Measurements from ENCODE around the gene IL17RE. TPM values are rescaled to one million over a fixed set of nuclear protein-coding genes. Genes with fewer than 3 reads are reported as not detected.

The IL17RE gene
- total and polyA plus RNA-seq, 9 of the 15 experiments (the other 6 are each of a cell fraction or from before 2014, with no cell fraction given): 0.32 to 1.9 (median 0.51) TPM; not detected in 4

DNA sequence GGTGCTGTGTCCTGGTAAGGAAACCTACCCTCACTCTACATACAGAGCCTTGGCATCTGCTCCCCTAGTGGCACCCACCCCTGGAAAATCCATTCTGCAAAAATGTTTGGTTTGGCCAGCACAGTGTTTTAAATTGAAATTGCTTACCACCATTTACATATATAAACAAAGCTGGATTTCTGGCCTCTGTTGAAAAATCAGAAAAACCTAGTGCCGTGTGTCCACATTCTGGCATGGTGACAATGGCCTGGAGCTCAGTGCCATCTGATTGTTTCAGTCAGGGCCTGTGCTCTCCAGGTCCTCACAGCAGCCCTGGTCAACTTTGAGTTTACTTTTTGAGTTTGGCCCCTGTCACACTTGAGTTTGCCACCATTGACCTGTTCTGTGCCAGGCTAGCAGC lies 11.4 kb downstream of the IL17RE start:
- WGBS (ENCODE audit: insufficient coverage, low coverage, missing lambda C conversion rate): 57% methylated on average over 1 of the region's 1 CpG
- ChIA-PET CTCF (ENCODE audit: low intra/inter-chr PET ratio) (no interaction called here), POLR2A (interaction anchor here (1.0 to 3.6 kb wide), 7 partner anchors 8 to 63 kb away, joined by 3 to 28 read pairs (median 5); partner anchors contain the start of genes CRELD1 and IL17RE)
- in situ Hi-C loops (cut with MboI): no loop called here
- Histone ChIP-seq H3K4me2 (ENCODE audit: insufficient read depth, low read length) (no peak overlapping the region), H3K4me3 (no peak overlapping the region), H3K27ac (ENCODE audit: extremely low read depth, low read depth, low read length) (no peak overlapping the region), H2AFZ (ENCODE audit: low read depth, low read length) (peak overlapping the region; percentile 7; the same call in 1 of the 2 replicates), H3K79me2 (ENCODE audit: control insufficient read depth, insufficient read depth, low read length) (no peaks in the 10 kb centered on the region), H3K36me3 (ENCODE audit: control insufficient read depth, insufficient read depth, low read length) (no peaks in the 10 kb centered on the region), H4K20me1 (replicated peaks; ENCODE audit: control insufficient read depth, insufficient read depth, low read length) (no peaks in the 10 kb centered on the region), H3K9ac (ENCODE audit: insufficient read depth in 1 of 2, low read depth in 2 of 2, low read length in 2 of 2) (peak overlapping the region in 1 of 2 experiments; percentile 41; a peak in 1 of 4 replicates), H3K4me1 (replicated peaks in 1 of 2; ENCODE audit: control insufficient read depth in 2 of 2, insufficient read depth in 2 of 2, low read length in 2 of 2) (peaks cover 30 to 49% of the 10 kb centered on the region in 2 experiments), H3K27me3 (ENCODE audit: control insufficient read depth in 2 of 2, insufficient read depth in 2 of 2, low read length in 2 of 2) (no peaks in the 10 kb centered on the region), H3K9me1 (ENCODE audit: control insufficient read depth, insufficient read depth, low read length) (peaks cover 3% of the 10 kb centered on the region), H3K9me3 (replicated peaks; ENCODE audit: control insufficient read depth, insufficient read depth, low read depth, low read length) (no peaks in the 10 kb centered on the region)
- ATAC-seq (no peak), FAIRE-seq (no peak), DNase-seq (ENCODE audit: extremely low read depth in 1 of 4, low spot score in 3 of 4) (no peak)
- intact Hi-C loops (cut with micrococcal nuclease): no loop called here
- no TSS peak for BruUV-seq (replicated peaks)
- TF ChIP-seq ARID1B (IDR thresholded peaks at IDR 0.05) (no peak), ZNF408 (CRISPR knock-in tag; IDR thresholded peaks at IDR 0.05; ENCODE audit: low read depth) (no peak), DMBX1 (CRISPR knock-in tag; IDR thresholded peaks at IDR 0.05; ENCODE audit: borderline replicate concordance) (no peak), PML (IDR thresholded peaks at IDR 0.05; ENCODE audit: low read length) (no peak), STAT5A (IDR thresholded peaks at IDR 0.05; ENCODE audit: borderline replicate concordance, low read length) (no peak), KLF16 (IDR thresholded peaks at IDR 0.05) (no peak), KAT2B (IDR thresholded peaks at IDR 0.05; ENCODE audit: low read depth, low read length) (no peak)
- TF ChIP-seq, protein P1, sequence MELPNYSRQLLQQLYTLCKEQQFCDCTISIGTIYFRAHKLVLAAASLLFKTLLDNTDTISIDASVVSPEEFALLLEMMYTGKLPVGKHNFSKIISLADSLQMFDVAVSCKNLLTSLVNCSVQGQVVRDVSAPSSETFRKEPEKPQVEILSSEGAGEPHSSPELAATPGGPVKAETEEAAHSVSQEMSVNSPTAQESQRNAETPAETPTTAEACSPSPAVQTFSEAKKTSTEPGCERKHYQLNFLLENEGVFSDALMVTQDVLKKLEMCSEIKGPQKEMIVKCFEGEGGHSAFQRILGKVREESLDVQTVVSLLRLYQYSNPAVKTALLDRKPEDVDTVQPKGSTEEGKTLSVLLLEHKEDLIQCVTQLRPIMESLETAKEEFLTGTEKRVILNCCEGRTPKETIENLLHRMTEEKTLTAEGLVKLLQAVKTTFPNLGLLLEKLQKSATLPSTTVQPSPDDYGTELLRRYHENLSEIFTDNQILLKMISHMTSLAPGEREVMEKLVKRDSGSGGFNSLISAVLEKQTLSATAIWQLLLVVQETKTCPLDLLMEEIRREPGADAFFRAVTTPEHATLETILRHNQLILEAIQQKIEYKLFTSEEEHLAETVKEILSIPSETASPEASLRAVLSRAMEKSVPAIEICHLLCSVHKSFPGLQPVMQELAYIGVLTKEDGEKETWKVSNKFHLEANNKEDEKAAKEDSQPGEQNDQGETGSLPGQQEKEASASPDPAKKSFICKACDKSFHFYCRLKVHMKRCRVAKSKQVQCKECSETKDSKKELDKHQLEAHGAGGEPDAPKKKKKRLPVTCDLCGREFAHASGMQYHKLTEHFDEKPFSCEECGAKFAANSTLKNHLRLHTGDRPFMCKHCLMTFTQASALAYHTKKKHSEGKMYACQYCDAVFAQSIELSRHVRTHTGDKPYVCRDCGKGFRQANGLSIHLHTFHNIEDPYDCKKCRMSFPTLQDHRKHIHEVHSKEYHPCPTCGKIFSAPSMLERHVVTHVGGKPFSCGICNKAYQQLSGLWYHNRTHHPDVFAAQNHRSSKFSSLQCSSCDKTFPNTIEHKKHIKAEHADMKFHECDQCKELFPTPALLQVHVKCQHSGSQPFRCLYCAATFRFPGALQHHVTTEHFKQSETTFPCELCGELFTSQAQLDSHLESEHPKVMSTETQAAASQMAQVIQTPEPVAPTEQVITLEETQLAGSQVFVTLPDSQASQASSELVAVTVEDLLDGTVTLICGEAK (IDR thresholded peaks at IDR 0.05): no peak
- TF ChIP-seq, protein P1 (CRISPR knock-in tag; IDR thresholded peaks at IDR 0.05): no peak
- TF ChIP-seq, protein P2, sequence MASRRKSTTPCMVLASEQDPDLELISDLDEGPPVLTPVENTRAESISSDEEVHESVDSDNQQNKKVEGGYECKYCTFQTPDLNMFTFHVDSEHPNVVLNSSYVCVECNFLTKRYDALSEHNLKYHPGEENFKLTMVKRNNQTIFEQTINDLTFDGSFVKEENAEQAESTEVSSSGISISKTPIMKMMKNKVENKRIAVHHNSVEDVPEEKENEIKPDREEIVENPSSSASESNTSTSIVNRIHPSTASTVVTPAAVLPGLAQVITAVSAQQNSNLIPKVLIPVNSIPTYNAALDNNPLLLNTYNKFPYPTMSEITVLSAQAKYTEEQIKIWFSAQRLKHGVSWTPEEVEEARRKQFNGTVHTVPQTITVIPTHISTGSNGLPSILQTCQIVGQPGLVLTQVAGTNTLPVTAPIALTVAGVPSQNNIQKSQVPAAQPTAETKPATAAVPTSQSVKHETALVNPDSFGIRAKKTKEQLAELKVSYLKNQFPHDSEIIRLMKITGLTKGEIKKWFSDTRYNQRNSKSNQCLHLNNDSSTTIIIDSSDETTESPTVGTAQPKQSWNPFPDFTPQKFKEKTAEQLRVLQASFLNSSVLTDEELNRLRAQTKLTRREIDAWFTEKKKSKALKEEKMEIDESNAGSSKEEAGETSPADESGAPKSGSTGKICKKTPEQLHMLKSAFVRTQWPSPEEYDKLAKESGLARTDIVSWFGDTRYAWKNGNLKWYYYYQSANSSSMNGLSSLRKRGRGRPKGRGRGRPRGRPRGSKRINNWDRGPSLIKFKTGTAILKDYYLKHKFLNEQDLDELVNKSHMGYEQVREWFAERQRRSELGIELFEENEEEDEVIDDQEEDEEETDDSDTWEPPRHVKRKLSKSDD (conservative IDR thresholded peaks at IDR 0.05; ENCODE audit: low read length): no peak

Data from K562 (cell line).